Retina (tissue), 1 donor: Measurements from ENCODE around the gene YEATS2.

Experiments used
- DNase-seq: peaks from one replicate; pipeline ENCODE4 v3.0.0-alpha.2; 2016

YEATS2 gene

GRCh38 chr3:183844606-183845005 lies 147.0 kb downstream of the YEATS2 start:
- DNase-seq = no peak

- DNase-seq = no peak
Measured at GRCh38 chr3:183845090-183845489, 147.5 kb downstream of the YEATS2 start.

- DNase-seq = no peak
Measured at GRCh38 chr3:183845608-183846288, 148.2 kb downstream of the YEATS2 start.

- no peak for DNase-seq
Measured at GRCh38 chr3:183854318-183855035, 156.9 kb downstream of the YEATS2 start.

- DNase-seq = no peak
Measured at GRCh38 chr3:183857863-183858262, 160.3 kb downstream of the YEATS2 start.
